ENCODE data around the gene UBE2J2.

Gene UBE2J2

GRCh38 chr1:1309251-1310108, 35.8 kb upstream of the UBE2J2 start:
- peak; percentile 72 for DNase-seq

DNA sequence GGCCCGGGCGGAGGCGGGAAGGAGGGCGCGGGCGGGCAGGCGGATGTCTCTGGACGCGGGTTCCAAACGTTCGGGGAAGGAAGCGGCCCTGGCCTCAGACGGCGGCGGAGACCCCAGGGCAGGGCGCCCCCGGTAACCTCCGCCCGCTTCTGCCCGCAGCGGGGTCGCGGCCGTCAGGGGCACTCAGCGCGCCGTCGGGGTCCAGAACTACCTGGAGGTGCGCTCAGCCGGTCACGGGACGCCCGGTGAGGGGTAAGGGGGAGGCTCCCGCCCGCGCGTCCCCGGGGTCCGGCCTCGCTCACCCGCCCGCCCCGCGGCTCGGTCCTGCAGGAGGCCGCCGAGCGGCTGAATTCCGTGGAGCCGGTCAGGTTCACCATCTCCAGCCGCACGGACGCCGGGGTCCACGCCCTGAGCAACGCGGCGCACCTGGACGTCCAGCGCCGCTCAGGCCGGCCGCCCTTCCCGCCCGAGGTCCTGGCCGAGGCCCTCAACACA, 35.1 kb upstream of the UBE2J2 start:
- DNase-seq: no peak

DNA sequence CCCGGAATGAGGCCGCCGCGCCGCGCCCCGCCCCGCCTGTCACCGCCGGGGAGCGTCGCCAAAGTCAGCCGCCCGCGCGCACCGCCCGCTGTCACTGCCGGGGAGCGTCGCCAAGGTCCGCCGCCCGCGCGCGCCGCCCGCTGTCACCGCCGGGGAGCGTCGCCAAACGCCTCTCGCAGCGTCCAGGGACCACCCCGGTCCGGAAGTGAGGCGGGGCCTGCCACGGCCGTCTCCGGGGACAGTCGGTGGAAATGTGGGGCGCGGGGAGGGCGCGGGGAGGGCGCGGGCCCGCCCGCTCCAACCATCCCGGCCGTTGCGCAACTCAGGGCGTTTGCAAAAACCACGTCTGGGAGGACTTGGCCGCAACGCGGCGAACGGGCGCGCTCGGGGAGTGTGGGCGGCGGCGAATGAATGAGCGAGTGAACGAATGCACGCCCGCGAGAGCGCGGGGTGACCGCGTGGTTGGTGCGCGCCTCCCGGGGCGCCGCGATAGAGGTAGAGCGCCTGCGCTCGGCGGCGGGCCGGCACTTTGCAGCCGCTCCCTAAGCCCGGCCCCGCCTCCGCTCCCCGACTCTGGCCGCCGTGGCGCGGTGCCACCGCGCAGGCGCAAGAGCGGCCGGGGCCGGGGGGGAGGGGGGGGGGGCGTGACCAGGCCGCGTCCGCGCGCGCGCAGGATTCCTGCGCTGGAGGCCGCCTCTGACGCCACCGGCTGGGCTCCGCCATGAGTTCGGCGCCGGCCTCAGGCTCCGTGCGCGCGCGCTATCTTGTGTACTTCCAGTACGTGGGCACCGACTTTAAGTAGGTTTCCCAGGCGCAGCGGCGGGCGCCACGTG, 34.5 kb upstream of the UBE2J2 start, which contains the start of the genes ACAP3 and PUSL1:
TSS of gene ACAP3 (minus strand) at position 8 of the 833 bp plus-strand sequence. CDS start 115 bp downstream, outside the sequence.
TSS of gene PUSL1 (plus strand) at position 675 of the 833 bp plus-strand sequence. CDS start at position 722, 47 bp downstream.
- peak; percentile 92 for DNase-seq

DNA sequence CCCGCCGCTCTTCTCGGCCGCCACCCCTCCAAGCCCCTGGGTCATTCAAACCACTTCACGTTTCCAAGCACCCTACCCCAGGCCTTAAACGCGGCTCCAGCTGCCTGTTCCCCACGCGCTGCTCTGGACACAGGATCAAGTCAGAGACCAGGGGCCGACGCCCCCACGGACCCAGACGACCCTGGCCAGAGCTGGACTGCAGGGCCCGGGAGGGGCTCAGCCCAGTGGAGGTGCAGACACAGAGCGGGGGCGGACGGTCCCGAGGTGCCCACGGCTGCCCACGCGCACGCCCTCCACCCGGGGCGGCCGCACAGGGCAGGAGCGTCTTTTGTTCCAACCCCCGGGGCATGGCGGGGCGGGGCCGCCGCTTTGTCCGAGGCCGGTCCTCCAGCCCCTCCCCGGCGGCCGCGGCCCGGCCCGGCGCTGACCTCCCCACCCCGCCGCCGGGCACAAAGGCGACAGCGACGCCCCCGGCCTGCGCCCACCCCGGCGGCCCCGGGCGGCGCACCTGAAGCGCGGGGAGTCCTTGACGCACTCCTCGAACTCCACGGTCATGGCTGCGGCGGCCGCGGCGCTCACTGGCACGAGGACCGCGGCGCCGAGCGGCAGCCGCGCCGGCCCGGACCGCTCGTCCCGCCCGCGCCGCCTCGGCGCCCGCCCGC, 33.7 kb upstream of the UBE2J2 start:
- no peak for DNase-seq

DNA sequence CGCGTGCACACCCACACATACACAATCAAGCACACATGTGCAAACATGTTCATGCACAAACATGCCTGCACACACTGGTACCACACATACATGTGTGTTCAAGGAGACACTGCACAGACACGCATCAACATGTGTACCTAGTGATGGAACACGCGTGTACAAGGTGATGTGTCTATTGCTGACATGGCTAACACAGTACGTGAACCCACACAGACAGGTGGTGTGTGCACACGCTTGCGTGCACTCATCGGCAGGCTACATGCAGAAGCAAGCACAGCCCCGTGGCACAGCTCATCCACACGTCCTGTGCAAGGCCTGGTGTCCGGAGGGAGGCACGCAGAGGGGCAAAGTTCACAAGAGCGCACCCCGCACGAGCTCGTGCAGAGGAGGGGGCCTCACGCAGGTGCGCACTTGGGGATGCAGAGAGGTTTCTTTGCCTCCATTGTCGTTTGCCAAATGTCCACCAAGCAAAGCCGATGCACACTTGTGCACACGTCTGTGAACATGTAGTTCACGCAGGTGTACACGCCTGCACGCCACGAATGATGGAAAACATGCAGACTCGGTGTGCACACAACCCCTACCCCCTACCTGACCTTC, 33.1 kb upstream of the UBE2J2 start:
- no peak for DNase-seq

GRCh38 chr1:1306070-1306660, 32.5 kb upstream of the UBE2J2 start:
- DNase-seq: peak; percentile 65

DNA sequence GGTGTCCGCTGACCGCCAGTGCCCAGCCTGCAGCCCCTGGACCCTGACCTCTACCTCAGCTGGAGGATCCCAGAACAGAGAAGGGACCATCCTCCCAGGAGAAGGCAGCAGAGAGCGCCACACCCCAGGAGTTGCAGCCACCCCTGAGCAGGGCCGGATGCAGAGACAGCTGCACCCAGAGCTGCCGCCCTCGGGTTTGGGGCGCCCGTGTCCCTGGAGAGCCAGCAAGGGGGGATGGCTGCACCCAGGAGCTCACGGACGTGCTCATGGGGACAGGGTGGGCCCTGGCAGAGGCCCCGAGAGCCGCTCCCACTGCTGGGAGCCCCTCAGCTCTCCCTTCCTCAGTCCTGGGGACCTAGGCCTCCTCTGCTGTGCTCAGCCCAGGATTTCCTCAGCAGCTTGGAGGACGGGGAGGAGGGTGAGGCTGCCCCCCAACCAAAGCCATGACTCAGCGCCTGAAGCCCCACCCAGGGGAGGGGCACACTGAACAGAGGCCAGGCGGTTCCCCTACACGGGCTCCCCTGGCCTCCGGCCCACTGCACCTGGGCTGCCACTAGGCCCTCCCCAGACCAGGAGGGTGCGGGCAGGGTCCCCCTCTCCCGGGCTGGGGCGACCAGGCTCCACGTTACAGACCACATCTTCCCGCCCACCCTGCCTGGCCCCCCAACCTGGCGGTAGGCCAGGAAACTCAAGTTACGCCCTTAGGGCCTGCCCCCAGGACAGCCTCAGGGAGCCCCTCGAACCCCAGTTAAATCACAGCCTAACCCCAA, 31.8 kb upstream of the UBE2J2 start:
- DNase-seq: peak; percentile 81

DNA sequence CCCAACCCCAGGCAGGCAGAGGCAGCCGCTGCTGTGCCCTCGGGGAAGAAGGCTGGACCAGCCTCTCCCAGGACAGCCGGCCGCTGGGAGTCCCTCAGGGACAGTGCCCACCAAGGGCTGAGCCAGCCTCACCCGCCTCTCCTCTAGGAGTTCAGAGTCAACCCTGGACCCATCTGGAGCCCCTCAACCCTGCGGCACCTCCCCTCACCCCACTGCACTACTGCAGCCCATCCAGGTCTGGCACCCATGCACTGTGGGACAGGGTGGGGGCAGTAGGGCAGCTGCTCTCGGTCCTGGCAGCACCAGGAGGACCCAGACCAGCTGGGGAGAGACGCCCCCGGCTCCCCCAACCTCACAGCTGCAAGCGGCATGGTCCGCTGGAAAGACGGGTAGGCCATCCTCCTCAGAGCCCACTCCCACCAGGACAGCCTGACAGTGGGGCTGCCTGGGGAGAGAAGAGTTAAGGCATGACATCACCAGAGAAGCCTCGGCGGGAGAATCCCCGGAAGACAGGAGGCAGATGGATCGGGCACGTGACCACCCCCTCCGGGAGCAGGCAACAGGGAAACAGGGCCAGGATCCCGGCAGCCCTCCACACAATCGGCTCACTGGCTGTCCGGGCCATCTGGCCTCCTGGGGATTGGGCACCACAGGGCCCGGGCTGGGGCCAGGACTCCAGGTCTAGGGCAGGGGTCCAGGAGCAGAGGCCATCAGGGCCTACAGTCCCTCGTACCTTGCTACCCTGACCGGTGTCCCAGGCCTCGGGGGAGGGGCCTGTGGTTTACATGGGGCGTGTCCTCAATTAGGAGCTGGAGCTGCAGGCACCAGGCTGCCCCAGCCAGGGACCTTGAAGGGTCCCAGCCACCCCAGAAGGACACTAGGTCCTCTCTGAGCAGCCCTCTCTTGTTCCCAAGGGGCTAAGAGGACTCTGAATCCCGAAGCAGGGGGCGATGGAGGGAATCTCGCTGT, 31.0 kb upstream of the UBE2J2 start:
- DNase-seq: no peak

DNA sequence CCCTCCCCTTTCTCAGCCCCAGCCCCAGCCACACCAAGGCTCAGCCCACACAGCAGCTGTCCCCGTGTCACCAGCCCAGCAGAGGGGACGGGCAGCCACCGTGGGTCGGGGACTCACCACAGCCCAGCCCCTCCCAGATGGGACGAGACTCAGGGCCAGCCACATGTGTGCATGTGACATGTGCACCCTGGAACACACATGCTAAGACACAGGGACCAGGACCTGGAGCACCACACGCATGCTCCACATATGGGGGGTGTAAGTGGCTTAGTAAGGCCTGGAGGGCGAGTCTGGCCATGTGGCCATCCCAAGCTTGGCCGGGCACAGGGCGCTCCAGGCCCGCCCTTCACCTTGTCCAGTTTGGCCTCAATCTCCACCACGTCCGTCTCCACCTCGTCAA, 30.1 kb upstream of the UBE2J2 start:
- no peak for DNase-seq

- DNase-seq: no peak
These were observed 29.4 kb upstream of the UBE2J2 start for GRCh38 chr1:1302951-1303509.

DNA sequence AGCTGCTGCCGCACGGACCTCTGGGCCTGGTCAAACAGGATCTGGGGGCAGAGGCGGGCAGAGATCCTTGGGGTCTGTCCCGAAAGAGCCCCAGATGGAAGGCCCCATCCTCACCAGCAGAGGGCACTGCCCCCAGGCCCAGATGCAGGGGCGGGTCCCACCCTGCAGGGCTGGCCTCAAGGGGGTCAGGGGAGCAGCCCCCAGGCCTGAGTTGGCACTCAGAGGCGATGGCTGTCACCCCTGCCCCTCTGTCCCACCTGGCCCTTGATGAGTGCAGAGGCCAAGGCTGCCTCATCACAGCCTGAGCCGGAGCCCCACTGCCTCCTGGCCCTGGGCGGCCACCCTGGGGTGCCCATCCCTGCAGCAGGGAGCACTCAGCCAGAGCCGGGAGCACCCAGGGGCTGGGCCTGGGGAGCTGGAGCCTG, 28.4 kb upstream of the UBE2J2 start:
- no peak for DNase-seq

DNA sequence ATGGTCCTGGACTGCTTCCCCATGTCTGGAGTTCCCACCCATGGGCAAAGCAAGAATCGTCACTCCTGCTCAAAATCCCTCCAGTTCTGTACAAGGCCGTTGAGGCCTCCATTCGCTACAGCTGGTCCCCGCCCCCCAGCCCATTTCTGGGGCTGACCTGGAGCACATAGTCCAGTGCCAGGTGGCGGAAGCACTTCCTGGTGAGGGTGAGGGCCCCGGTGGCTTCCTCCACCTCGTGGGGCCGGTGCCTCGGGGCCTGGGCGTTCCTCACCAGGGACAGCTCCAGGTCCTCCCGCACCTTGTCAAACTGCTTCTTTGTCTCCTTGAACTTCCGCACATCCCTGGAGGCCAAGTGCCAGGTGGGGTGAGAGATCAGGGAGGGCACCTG, 26.7 kb upstream of the UBE2J2 start:
- DNase-seq: no peak

- no peak for DNase-seq
These were observed 26.2 kb upstream of the UBE2J2 start for GRCh38 chr1:1299686-1300351.

- DNase-seq: no peak
These were observed 25.4 kb upstream of the UBE2J2 start for GRCh38 chr1:1298861-1299685.

DNA sequence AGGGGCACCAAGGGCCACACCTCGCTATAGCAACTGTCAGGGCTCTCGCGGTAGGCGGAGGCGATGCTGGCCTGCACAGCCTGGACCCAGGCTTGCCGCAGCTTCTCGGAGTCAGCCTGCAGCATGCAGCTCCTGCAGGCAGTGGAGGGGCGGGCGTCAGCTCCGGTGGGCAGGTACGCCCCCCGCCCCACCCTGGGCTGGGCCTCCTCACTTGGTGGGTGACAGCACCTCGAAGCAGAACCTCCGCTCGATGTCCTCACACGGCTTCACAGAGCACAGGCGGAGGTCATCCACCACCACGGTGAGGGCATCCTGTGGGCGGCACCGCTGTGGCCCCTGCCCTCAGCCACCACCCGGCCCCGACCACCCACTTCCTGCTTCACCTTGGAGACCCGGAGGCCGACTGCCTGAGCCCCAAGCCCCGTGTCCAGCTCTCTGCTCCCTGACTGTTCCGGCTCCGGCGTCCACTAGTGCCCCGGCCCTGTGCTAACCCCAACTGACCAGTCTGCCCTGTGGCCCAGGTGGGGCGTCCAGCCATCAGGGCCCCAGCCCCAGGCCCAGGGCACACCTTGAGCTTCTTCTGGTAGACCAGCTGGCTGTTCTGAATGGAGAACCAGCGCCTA, 24.3 kb upstream of the UBE2J2 start:
- DNase-seq: no peak

DNA sequence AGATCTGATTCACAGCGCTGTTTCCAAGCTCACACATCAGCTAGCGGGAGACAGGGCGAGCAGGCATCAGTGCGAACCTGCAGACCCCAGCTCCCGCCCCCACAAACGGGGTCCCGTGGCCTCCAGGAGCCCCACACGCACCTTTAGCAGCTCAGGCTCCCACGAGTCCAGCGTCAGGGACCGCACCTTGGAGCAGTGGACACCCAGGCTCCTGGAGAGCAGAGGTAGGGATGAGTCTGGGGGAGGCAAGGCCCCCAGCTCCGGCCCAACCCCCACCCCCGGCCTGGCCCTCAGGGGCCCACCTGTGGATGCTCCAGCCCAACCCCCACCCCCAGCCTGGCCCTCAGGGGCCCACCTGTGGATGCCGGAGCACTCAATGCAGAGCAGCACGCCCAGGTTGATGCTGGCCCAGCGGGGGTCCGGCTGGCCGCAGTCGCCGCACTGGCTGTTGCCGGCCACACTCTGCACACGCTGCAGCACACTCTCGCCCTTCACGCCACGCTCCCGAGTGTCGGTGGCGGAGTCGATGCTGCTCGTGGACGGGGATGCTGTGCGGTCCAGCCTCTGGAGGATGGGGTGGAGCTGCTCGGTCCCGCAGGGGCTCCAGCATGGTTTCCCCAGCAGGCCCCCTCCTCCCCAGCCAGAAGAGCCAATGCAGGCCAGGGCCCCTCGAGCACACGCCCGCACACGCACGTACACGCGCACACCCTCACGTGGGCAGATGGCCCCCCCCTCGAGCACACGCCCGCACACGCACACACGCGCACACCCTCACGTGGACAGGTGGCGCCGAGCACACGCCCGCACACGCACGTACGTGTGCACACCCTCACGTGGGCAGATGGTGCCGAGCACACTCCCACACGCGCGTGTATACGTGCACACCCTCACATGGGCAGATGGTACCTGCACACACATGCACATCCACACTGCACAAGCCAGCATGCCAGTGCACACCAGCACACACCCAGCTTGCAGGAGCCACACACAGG, 22.7 kb upstream of the UBE2J2 start:
- no peak for DNase-seq
